ENCODE measurements around the gene CEP128. TPM values are rescaled to one million over a fixed set of nuclear protein-coding genes. Genes with fewer than 3 reads are reported as not detected.

CEP128 gene
- total RNA-seq, 1 donor, result 5.4 TPM

- Histone ChIP-seq H3K27ac (ENCODE audit: low read depth, low read length) (no peak overlapping the region), H3K36me3 (ENCODE audit: insufficient read depth, low read length) (no peaks in the 10 kb centered on the region), H3K79me2 (ENCODE audit: insufficient read depth, low read length) (no peaks in the 10 kb centered on the region), H3K4me3 (ENCODE audit: insufficient read depth, low read length) (no peak overlapping the region), H3K4me2 (ENCODE audit: insufficient read depth, low read length) (no peak overlapping the region), H4K20me1 (ENCODE audit: insufficient read depth, low read length) (no peaks in the 10 kb centered on the region), H2AFZ (ENCODE audit: low read length) (no peak overlapping the region), H3K9me3 (ENCODE audit: low read depth, low read length) (no peaks in the 10 kb centered on the region), H3K27me3 (ENCODE audit: insufficient read depth, low read length) (peaks cover 27% of the 10 kb centered on the region), H3K4me1 (ENCODE audit: insufficient read depth, low read length) (no peaks in the 10 kb centered on the region)
- TF ChIP-seq CTCF (IDR thresholded peaks at IDR 0.05; ENCODE audit: extremely low read depth, low read depth, low read length), result no peak
- DNase-seq (ENCODE audit: insufficient read length, low spot score, missing footprints), result no peak
These were observed 16.7 kb upstream of the CEP128 start for GRCh38 chr14:80958226-80958625.

- Histone ChIP-seq H2AFZ (ENCODE audit: low read length) (no peak overlapping the region), H3K4me3 (ENCODE audit: insufficient read depth, low read length) (no peak overlapping the region), H3K4me2 (ENCODE audit: insufficient read depth, low read length) (no peak overlapping the region), H3K36me3 (ENCODE audit: insufficient read depth, low read length) (no peaks in the 10 kb centered on the region), H3K27ac (ENCODE audit: low read depth, low read length) (no peak overlapping the region), H4K20me1 (ENCODE audit: insufficient read depth, low read length) (no peaks in the 10 kb centered on the region), H3K4me1 (ENCODE audit: insufficient read depth, low read length) (no peaks in the 10 kb centered on the region), H3K79me2 (ENCODE audit: insufficient read depth, low read length) (no peaks in the 10 kb centered on the region), H3K27me3 (ENCODE audit: insufficient read depth, low read length) (peaks cover 27% of the 10 kb centered on the region), H3K9me3 (ENCODE audit: low read depth, low read length) (no peaks in the 10 kb centered on the region)
- no peak for TF ChIP-seq CTCF (IDR thresholded peaks at IDR 0.05; ENCODE audit: extremely low read depth, low read depth, low read length)
- DNase-seq (ENCODE audit: insufficient read length, low spot score, missing footprints), result no peak
These were observed 16.1 kb upstream of the CEP128 start for GRCh38 chr14:80957613-80958012.

- Histone ChIP-seq H2AFZ (ENCODE audit: low read length) (no peak overlapping the region), H3K4me3 (ENCODE audit: insufficient read depth, low read length) (no peak overlapping the region), H3K4me2 (ENCODE audit: insufficient read depth, low read length) (no peak overlapping the region), H4K20me1 (ENCODE audit: insufficient read depth, low read length) (no peaks in the 10 kb centered on the region), H3K36me3 (ENCODE audit: insufficient read depth, low read length) (no peaks in the 10 kb centered on the region), H3K27me3 (ENCODE audit: insufficient read depth, low read length) (peaks cover 27% of the 10 kb centered on the region), H3K4me1 (ENCODE audit: insufficient read depth, low read length) (no peaks in the 10 kb centered on the region), H3K79me2 (ENCODE audit: insufficient read depth, low read length) (no peaks in the 10 kb centered on the region), H3K9me3 (ENCODE audit: low read depth, low read length) (no peaks in the 10 kb centered on the region), H3K27ac (ENCODE audit: low read depth, low read length) (no peak overlapping the region)
- no peak for DNase-seq (ENCODE audit: insufficient read length, low spot score, missing footprints)
- TF ChIP-seq CTCF (IDR thresholded peaks at IDR 0.05; ENCODE audit: extremely low read depth, low read depth, low read length), result no peak
These were observed 15.4 kb upstream of the CEP128 start for GRCh38 chr14:80956922-80957321.

GRCh38 chr14:80956102-80956501, 14.6 kb upstream of the CEP128 start:
- no peak for TF ChIP-seq CTCF (IDR thresholded peaks at IDR 0.05; ENCODE audit: extremely low read depth, low read depth, low read length)
- H3K27me3 ChIP-seq (ENCODE audit: insufficient read depth, low read length), result peaks cover 27% of the 10 kb centered on the region
- no peaks in the 10 kb centered on the region for H3K4me1 ChIP-seq (ENCODE audit: insufficient read depth, low read length)
- H3K4me2 ChIP-seq (ENCODE audit: insufficient read depth, low read length), result no peak overlapping the region
- H2AFZ ChIP-seq (ENCODE audit: low read length), result no peak overlapping the region
- no peak overlapping the region for H3K4me3 ChIP-seq (ENCODE audit: insufficient read depth, low read length)
- no peak overlapping the region for H3K27ac ChIP-seq (ENCODE audit: low read depth, low read length)
- no peak for DNase-seq (ENCODE audit: insufficient read length, low spot score, missing footprints)
- no peaks in the 10 kb centered on the region for H4K20me1 ChIP-seq (ENCODE audit: insufficient read depth, low read length)
- no peaks in the 10 kb centered on the region for H3K79me2 ChIP-seq (ENCODE audit: insufficient read depth, low read length)
- no peaks in the 10 kb centered on the region for H3K36me3 ChIP-seq (ENCODE audit: insufficient read depth, low read length)
- no peaks in the 10 kb centered on the region for H3K9me3 ChIP-seq (ENCODE audit: low read depth, low read length)
